ENCODE data around the gene RSAD2.
A peak's percentile ranks its signal among the peaks of the same experiment; 100 is the strongest.

RSAD2 gene

GRCh38 chr2:6939071-6939470 lies 61.5 kb downstream of the RSAD2 start:
- no peak overlapping the region for H3K4me3 Mint-ChIP-seq

GRCh38 chr2:6940820-6941219 lies 63.2 kb downstream of the RSAD2 start:
- no peak overlapping the region for H3K27ac Mint-ChIP-seq
- peaks cover 43 to 51% of the 10 kb centered on the region in 2 donors for H3K4me1 Mint-ChIP-seq (ENCODE audit: low read depth in 2 of 2)

More at GRCh38 chr2:6939071-6939470, 61.5 kb downstream of the RSAD2 start:
- Mint-ChIP-seq H3K36me3 (ENCODE audit: insufficient read depth) (peaks cover 7% of the 10 kb centered on the region), H3K4me1 (ENCODE audit: low read depth in 2 of 2) (peaks cover 45 to 52% of the 10 kb centered on the region in 2 donors), H3K27me3 (no peaks in the 10 kb centered on the region), H3K27ac (peak overlapping the region in 1 of 2 donors; percentile 8), H3K9me3 (no peaks in the 10 kb centered on the region)
- DNase-seq (no peak), ATAC-seq (replicated peaks) (no peak)

GRCh38 chr2:6941299-6942046 lies 63.9 kb downstream of the RSAD2 start:
- no peak for DNase-seq
- peaks cover 7% of the 10 kb centered on the region for H3K36me3 Mint-ChIP-seq (ENCODE audit: insufficient read depth)
- H3K27ac Mint-ChIP-seq = peak overlapping the region; percentile 21 to 82
- no peak for ATAC-seq (replicated peaks)
- H3K9me3 Mint-ChIP-seq = no peaks in the 10 kb centered on the region
- no peak overlapping the region for H3K4me3 Mint-ChIP-seq
- peaks cover 40 to 45% of the 10 kb centered on the region in 2 donors for H3K4me1 Mint-ChIP-seq (ENCODE audit: low read depth in 2 of 2)
- no peaks in the 10 kb centered on the region for H3K27me3 Mint-ChIP-seq

More at GRCh38 chr2:6940820-6941219, 63.2 kb downstream of the RSAD2 start:
- Mint-ChIP-seq H3K27me3 (no peaks in the 10 kb centered on the region), H3K4me3 (no peak overlapping the region), H3K36me3 (ENCODE audit: insufficient read depth) (peaks cover 7% of the 10 kb centered on the region), H3K9me3 (no peaks in the 10 kb centered on the region)
- ATAC-seq (replicated peaks) (no peak), DNase-seq (no peak)

DNA sequence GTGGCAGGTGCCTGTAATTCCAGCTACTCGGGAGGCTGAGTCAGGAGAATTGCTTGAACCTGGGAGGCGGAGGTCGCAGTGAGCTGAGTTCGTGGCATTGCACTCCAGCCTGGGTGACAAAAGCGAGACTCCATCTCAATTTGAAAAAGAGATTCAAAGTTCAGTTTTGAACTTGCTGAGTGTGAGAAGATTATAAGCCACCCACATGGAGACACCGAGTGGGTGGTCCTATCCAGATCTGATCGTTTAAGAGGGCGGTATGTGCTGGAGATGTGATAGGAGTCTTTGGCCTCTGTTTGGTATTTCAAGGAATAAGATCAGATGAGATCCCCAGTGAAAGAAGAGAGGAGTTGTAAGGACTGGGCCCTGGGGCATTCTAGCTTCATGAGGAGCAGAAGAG lies 65.3 kb downstream of the RSAD2 start:
- Mint-ChIP-seq H3K4me3 (no peak overlapping the region), H3K9me3 (no peaks in the 10 kb centered on the region), H3K4me1 (ENCODE audit: low read depth in 2 of 2) (peaks cover 35 to 38% of the 10 kb centered on the region in 2 donors)

GRCh38 chr2:6943523-6943922 lies 65.9 kb downstream of the RSAD2 start:
- DNase-seq (no peak), ATAC-seq (replicated peaks) (no peak)
- Mint-ChIP-seq H3K4me1 (ENCODE audit: low read depth in 2 of 2) (peaks cover 36 to 40% of the 10 kb centered on the region in 2 donors), H3K27me3 (no peaks in the 10 kb centered on the region), H3K9me3 (no peaks in the 10 kb centered on the region), H3K4me3 (no peak overlapping the region), H3K27ac (peak overlapping the region; percentile 0 to 2), H3K36me3 (ENCODE audit: insufficient read depth) (peaks cover 8% of the 10 kb centered on the region)

More for the DNA sequence above, 65.3 kb downstream of the RSAD2 start:
- ATAC-seq (replicated peaks) (no peak), DNase-seq (no peak)
- no peaks in the 10 kb centered on the region for H3K27me3 Mint-ChIP-seq
- peak overlapping the region; percentile 0 to 82 for H3K27ac Mint-ChIP-seq
- H3K36me3 Mint-ChIP-seq (ENCODE audit: insufficient read depth) = peaks cover 7% of the 10 kb centered on the region

- peaks cover 36 to 40% of the 10 kb centered on the region in 2 donors for H3K4me1 Mint-ChIP-seq (ENCODE audit: low read depth in 2 of 2)
- no peak for ATAC-seq (replicated peaks)
- no peak overlapping the region for H3K4me3 Mint-ChIP-seq
- no peaks in the 10 kb centered on the region for H3K9me3 Mint-ChIP-seq
- H3K36me3 Mint-ChIP-seq (ENCODE audit: insufficient read depth) = peaks cover 10% of the 10 kb centered on the region
- DNase-seq = no peak
- H3K27ac Mint-ChIP-seq = peak overlapping the region; percentile 0 to 2
- no peaks in the 10 kb centered on the region for H3K27me3 Mint-ChIP-seq
These were observed 66.4 kb downstream of the RSAD2 start for GRCh38 chr2:6943971-6944370.

- DNase-seq = no peak
- Mint-ChIP-seq H3K36me3 (ENCODE audit: insufficient read depth) (peaks cover 10% of the 10 kb centered on the region), H3K4me3 (no peak overlapping the region), H3K4me1 (ENCODE audit: low read depth in 2 of 2) (peaks cover 36 to 40% of the 10 kb centered on the region in 2 donors), H3K9me3 (no peaks in the 10 kb centered on the region), H3K27ac (peak overlapping the region in 1 of 2 donors; percentile 70), H3K27me3 (no peaks in the 10 kb centered on the region)
- ATAC-seq (replicated peaks) = no peak
These were observed 67.0 kb downstream of the RSAD2 start for GRCh38 chr2:6944555-6944954.

DNA sequence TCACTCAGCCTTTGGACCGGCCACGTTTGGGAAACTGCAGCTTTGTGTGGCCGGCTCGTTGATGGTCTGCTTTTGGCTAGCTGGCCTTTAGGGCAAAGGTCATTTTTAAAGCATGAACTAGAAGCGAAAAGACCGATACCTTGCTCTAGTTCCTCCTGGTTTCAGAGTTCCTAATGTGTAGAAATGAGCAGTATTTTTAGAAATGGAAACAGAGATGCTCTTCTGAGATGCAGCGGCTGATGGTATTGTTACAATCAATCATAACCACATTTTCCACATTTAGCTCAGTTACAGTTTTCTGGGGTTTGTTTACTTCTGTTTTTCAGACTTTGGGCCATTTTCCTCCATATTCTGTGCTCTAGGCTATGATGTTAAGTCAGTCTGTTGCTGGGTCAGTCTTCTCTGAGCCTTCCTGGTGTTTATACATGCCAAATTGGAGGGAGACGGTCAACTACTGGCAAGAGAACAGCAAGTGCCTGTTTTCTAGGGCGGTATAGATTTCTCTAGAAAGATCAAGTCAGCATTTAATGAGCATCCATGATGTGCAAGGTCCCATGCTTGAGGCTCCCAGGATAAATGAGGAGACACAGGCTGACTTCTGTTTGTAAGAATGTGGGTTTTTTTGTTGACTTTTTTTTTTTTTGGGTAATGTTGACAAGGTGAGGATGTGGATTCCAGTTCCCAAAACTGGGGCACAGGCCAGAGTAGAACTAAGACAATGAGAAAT lies 67.7 kb downstream of the RSAD2 start:
- no peak for DNase-seq
- no peaks in the 10 kb centered on the region for H3K27me3 Mint-ChIP-seq
- H3K36me3 Mint-ChIP-seq (ENCODE audit: insufficient read depth) = peaks cover 10% of the 10 kb centered on the region
- no peaks in the 10 kb centered on the region for H3K9me3 Mint-ChIP-seq
- no peak for ATAC-seq (replicated peaks)
- peak overlapping the region; percentile 62 to 70 for H3K27ac Mint-ChIP-seq
- H3K4me3 Mint-ChIP-seq = no peak overlapping the region
- H3K4me1 Mint-ChIP-seq (ENCODE audit: low read depth in 2 of 2) = peaks cover 40 to 44% of the 10 kb centered on the region in 2 donors

DNA sequence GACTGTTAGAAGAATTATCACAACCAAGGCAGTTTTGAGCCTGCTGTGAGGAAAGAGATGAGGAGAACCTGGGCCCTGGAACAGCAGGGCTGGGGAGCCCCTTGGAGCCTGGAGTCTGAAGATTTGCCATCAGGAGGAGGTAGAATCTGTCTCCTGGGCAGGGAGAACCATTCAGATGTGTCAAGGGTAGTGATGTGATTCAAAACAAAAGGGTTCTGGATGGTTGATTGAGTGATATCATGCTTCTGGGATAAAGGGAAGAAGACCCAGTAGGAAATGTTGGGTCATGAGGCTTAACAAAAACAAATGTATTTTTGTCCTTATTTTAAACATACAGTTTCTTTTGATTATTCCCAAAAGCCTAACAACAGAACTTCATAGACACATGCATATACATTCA lies 68.2 kb downstream of the RSAD2 start:
- peaks cover 41 to 46% of the 10 kb centered on the region in 2 donors for H3K4me1 Mint-ChIP-seq (ENCODE audit: low read depth in 2 of 2)

DNA sequence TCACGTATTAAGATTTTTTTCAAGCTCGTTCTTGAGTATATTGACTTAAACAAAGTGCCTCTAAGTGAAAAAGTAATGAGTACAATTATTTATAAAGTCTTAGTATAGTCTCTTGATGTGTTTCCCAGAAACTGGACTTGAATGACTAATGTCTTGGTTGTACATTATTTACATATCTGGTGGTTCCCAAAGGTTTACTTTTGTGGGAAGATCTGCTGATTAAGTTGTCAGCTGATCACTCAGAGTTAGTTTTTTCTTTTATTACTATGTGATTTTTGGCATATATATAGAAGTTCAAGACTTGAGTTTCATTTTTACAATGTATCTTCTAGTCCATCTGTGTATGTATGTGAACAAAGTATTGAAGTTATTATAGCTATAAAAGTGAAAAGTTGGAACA lies 69.1 kb downstream of the RSAD2 start:
- H3K36me3 Mint-ChIP-seq (ENCODE audit: insufficient read depth) = peaks cover 4% of the 10 kb centered on the region
- DNase-seq = no peak
- H3K9me3 Mint-ChIP-seq = no peaks in the 10 kb centered on the region
- H3K27ac Mint-ChIP-seq = no peak overlapping the region
- no peaks in the 10 kb centered on the region for H3K27me3 Mint-ChIP-seq
- ATAC-seq (replicated peaks) = no peak
- peaks cover 37 to 40% of the 10 kb centered on the region in 2 donors for H3K4me1 Mint-ChIP-seq (ENCODE audit: low read depth in 2 of 2)
- no peak overlapping the region for H3K4me3 Mint-ChIP-seq

More for the DNA sequence above, 68.2 kb downstream of the RSAD2 start:
- ATAC-seq (replicated peaks) = no peak
- H3K27ac Mint-ChIP-seq = peak overlapping the region; percentile 62 to 70
- DNase-seq = no peak
- peaks cover 10% of the 10 kb centered on the region for H3K36me3 Mint-ChIP-seq (ENCODE audit: insufficient read depth)
- H3K9me3 Mint-ChIP-seq = no peaks in the 10 kb centered on the region
- H3K4me3 Mint-ChIP-seq = no peak overlapping the region
- no peaks in the 10 kb centered on the region for H3K27me3 Mint-ChIP-seq

All from effector memory CD8-positive, alpha-beta T cell (primary cell).